ENCODE measurements around the gene SSNA1.

SSNA1 gene

GRCh38 chr9:137156567-137157375 is 31.7 kb upstream of the SSNA1 start:
- peak; percentile 72 for DNase-seq

- DNase-seq: no peak
These were observed 30.7 kb upstream of the SSNA1 start for GRCh38 chr9:137157618-137158415.

GRCh38 chr9:137158625-137159024 is 29.9 kb upstream of the SSNA1 start:
- no peak for DNase-seq

- DNase-seq: no peak
These were observed 29.1 kb upstream of the SSNA1 start for GRCh38 chr9:137159105-137160053.

- DNase-seq: no peak
These were observed 28.4 kb upstream of the SSNA1 start for GRCh38 chr9:137160054-137160425.

- DNase-seq: no peak
These were observed 27.5 kb upstream of the SSNA1 start for GRCh38 chr9:137160716-137161557.

- no peak for DNase-seq
These were observed 26.7 kb upstream of the SSNA1 start for GRCh38 chr9:137161558-137162486.

- no peak for DNase-seq
These were observed 25.7 kb upstream of the SSNA1 start for GRCh38 chr9:137162505-137163364.

- DNase-seq: no peak
These were observed 25.1 kb upstream of the SSNA1 start for GRCh38 chr9:137163365-137163715.

- DNase-seq: no peak
These were observed 24.7 kb upstream of the SSNA1 start for GRCh38 chr9:137163805-137164204.

- DNase-seq: no peak
These were observed 23.9 kb upstream of the SSNA1 start for GRCh38 chr9:137164370-137165249.

GRCh38 chr9:137165250-137165836 is 23.1 kb upstream of the SSNA1 start:
- DNase-seq: no peak

- no peak for DNase-seq
These were observed 21.9 kb upstream of the SSNA1 start for GRCh38 chr9:137166380-137167229.

- no peak for DNase-seq
These were observed 21.2 kb upstream of the SSNA1 start for GRCh38 chr9:137167277-137167746.

- DNase-seq: no peak
These were observed 20.5 kb upstream of the SSNA1 start for GRCh38 chr9:137167747-137168572.

GRCh38 chr9:137168573-137168903 is 19.9 kb upstream of the SSNA1 start:
- DNase-seq: peak; percentile 29

Measured in stimulated activated CD4-positive, alpha-beta T cell treated with anti-CD3 and anti-CD28 coated beads, Interleukin-15, amount 100 ng/mL, for 24 hours (primary cell).